GM23338 (cell line): ENCODE results near the gene UPF3B. TPM values are rescaled to one million over a fixed set of nuclear protein-coding genes. Genes with fewer than 3 reads are reported as not detected.
A peak's percentile ranks its signal among the peaks of the same experiment; 100 is the strongest.

Source experiments
- ATAC-seq: fragments of 200-7000 bp; cut with Tn5 transposase; 3 replicates; pipeline ENCODE4 v1.9.1; 2020
- DNase-seq: peaks from one replicate; pipeline ENCODE4 v3.0.0-alpha.2; 2015; ENCODE audit warnings: low spot score
- H2AFZ ChIP-seq: fragments of 200-600 bp; sonication (generic); 2 replicates; pipeline ENCODE4 v1.8.0; 2016; ENCODE audit warnings: antibody characterized with exemption, mild to moderate bottlenecking, moderate library complexity
- H3F3A ChIP-seq: fragments of 200-600 bp; sonication (generic); replicated peaks from 2 replicates; pipeline ENCODE4 v1.8.0; 2017; ENCODE audit warnings: antibody characterized with exemption, mixed run types, low read depth
- H3K27ac ChIP-seq: fragments of 200-600 bp; sonication (generic); 2 replicates; pipeline ENCODE4 v1.6.1; 2016; ENCODE audit warnings: low read depth
- H3K27me3 ChIP-seq: fragments of 200-600 bp; sonication (generic); 2 replicates; pipeline ENCODE4 v1.8.0; 2016; ENCODE audit warnings: mild to moderate bottlenecking, mixed run types, moderate library complexity; ENCODE audit not compliant: insufficient read depth
- H3K36me3 ChIP-seq: fragments of 200-600 bp; sonication (generic); 2 replicates; pipeline ENCODE4 v1.8.0; 2016; ENCODE audit warnings: mild to moderate bottlenecking; ENCODE audit not compliant: insufficient read depth
- H3K4me1 ChIP-seq: fragments of 200-600 bp; sonication (generic); 2 replicates; pipeline ENCODE4 v1.8.0; 2016; ENCODE audit warnings: mild to moderate bottlenecking, moderate library complexity; ENCODE audit not compliant: insufficient read depth
- H3K4me2 ChIP-seq: fragments of 200-600 bp; sonication (generic); 2 replicates; pipeline ENCODE4 v1.7.1; 2017; ENCODE audit warnings: mixed run types
- H3K4me3 ChIP-seq: fragments of 200-600 bp; sonication (generic); 2 replicates; pipeline ENCODE4 v1.6.1; 2016; ENCODE audit warnings: mixed run types
- H3K79me2 ChIP-seq: fragments of 200-600 bp; sonication (generic); replicated peaks from 2 replicates; pipeline ENCODE4 v1.8.0; 2017; ENCODE audit warnings: mild to moderate bottlenecking; ENCODE audit not compliant: insufficient read depth
- H3K9me2 ChIP-seq: fragments of 200-600 bp; sonication (generic); 2 replicates; pipeline ENCODE4 v1.8.0; 2017; ENCODE audit not compliant: insufficient read depth
- H4K20me1 ChIP-seq: fragments of 200-600 bp; sonication (generic); replicated peaks from 2 replicates; pipeline ENCODE4 v1.8.0; 2017; ENCODE audit warnings: mild to moderate bottlenecking; ENCODE audit not compliant: insufficient read depth
- H3K27ac Mint-ChIP-seq: 2 replicates; pipeline ENCODE4 v1.8.0; 2020; ENCODE audit warnings: inconsistent platforms, mild to moderate bottlenecking, moderate library complexity, mixed read lengths
- H3K27me3 Mint-ChIP-seq: 3 replicates; pipeline ENCODE4 v1.8.0; 2022; ENCODE audit warnings: low read depth, mild to moderate bottlenecking, moderate library complexity, mixed read lengths, inconsistent platforms; ENCODE audit not compliant: insufficient read depth, poor library complexity
- H3K36me3 Mint-ChIP-seq: 3 replicates; pipeline ENCODE4 v1.8.0; 2021; ENCODE audit warnings: low read depth, mild to moderate bottlenecking, inconsistent platforms, moderate library complexity, mixed read lengths
- H3K4me1 Mint-ChIP-seq: 3 replicates; pipeline ENCODE4 v1.8.0; 2020; ENCODE audit warnings: mild to moderate bottlenecking, inconsistent platforms, mixed read lengths
- H3K4me3 Mint-ChIP-seq: 3 replicates; pipeline ENCODE4 v1.8.0; 2021; ENCODE audit warnings: moderate library complexity, mild to moderate bottlenecking, inconsistent platforms, mixed read lengths
- H3K9me3 Mint-ChIP-seq: 3 replicates; pipeline ENCODE4 v1.8.0; 2020; ENCODE audit warnings: moderate library complexity, mild to moderate bottlenecking, inconsistent platforms, mixed read lengths
- CREB1 ChIP-seq: fragments of 250-450 bp; sonication (Bioruptor Pico); IDR thresholded peaks from 2 replicates; pipeline ENCODE4 v1.5.0; 2020; ENCODE audit warnings: low read depth, mild to moderate bottlenecking, moderate library complexity
- ETS1 ChIP-seq: IDR thresholded peaks from 2 replicates; pipeline ENCODE4 v1.6.1; 2016; ENCODE audit warnings: antibody characterized with exemption
- EZH2phosphoT487 ChIP-seq: fragments of 200-600 bp; sonication (generic); IDR thresholded peaks from one replicate; pipeline ENCODE4 v1.8.1; 2018; ENCODE audit warnings: antibody characterized with exemption; ENCODE audit not compliant: unreplicated experiment
- JUNB ChIP-seq: IDR thresholded peaks from one replicate; pipeline ENCODE4 v1.6.1; 2016; ENCODE audit warnings: antibody characterized with exemption; ENCODE audit not compliant: unreplicated experiment
- POLR2AphosphoS5 ChIP-seq: IDR thresholded peaks from 2 replicates; pipeline ENCODE4 v1.6.1; 2016; ENCODE audit warnings: antibody characterized with exemption, low read depth
- STAT1 ChIP-seq: IDR thresholded peaks from one replicate; pipeline ENCODE4 v1.6.1; 2016; ENCODE audit warnings: antibody characterized with exemption; ENCODE audit not compliant: unreplicated experiment
- ZNF114 ChIP-seq: fragments of 250-450 bp; sonication (Bioruptor Pico); IDR thresholded peaks from 2 replicates; pipeline ENCODE4 v1.5.0; 2020; ENCODE audit warnings: mild to moderate bottlenecking, moderate library complexity
- ZNF331 ChIP-seq: fragments of 250-450 bp; sonication (Bioruptor Pico); IDR thresholded peaks from 2 replicates; pipeline ENCODE4 v1.5.0; 2020; ENCODE audit warnings: low read depth, mild to moderate bottlenecking, moderate library complexity
- polyA plus RNA-seq: library from polyadenylated mRNA; unstranded; fragments of >200 nt; fragmentation: Nextera tagmentation; extraction: Ambion mirVana; gene quantifications from 2 replicates; pipeline ENCODE4 v1.2.1, GENCODE V29; 2016
- total RNA-seq: library from RNA; depleted of rRNA; stranded (reverse); fragments of >200 nt; shearing (Covaris generic); gene quantifications from 2 replicates; pipeline ENCODE4 v1.2.3, GENCODE V29; 2014
- TF ChIP-seq, protein P1 (sequence below), 2 experiments: fragments of 200-600 bp in 1 of 2; sonication (generic) in 1 of 2; conservative IDR thresholded peaks; 2 replicates each; pipeline versions ENCODE4 v1.5.1 to v1.6.1; 2016 to 2017; ENCODE audit warnings: antibody characterized with exemption in 2 of 2, low read depth in 2 of 2, mild to moderate bottlenecking in 2 of 2, moderate library complexity in 1 of 2
- TF ChIP-seq, protein P2 (sequence below): IDR thresholded peaks from one replicate; pipeline ENCODE4 v1.6.1; 2018; ENCODE audit warnings: antibody characterized with exemption; ENCODE audit not compliant: unreplicated experiment

UPF3B gene
- total and polyA plus RNA-seq, 2 experiments from 2014 or later, result 9.4 to 62.0 TPM

DNA sequence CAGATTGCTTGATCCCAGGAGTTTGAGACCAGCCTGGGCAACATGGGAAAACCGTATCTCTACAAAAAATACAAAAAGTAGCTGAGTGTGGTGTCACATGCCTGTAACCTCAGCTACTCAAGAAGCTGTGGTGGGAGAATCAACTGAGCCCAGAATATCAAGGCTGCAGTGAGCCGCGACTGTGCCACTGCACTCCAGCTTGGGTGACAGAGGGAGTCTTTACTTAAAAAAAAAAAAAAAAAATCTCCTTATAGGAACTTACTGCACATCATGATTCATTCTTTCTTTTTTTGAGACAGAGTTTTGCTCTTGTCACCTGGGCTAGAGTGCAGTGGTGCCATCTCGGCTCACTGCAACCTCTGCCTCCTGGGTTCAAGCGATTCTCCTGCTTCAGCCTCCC, 24.3 kb downstream of the UPF3B start:
- Histone ChIP-seq H3K4me3 (no peak overlapping the region), H3K36me3 (no peaks in the 10 kb centered on the region), H3F3A (no peaks in the 10 kb centered on the region), H2AFZ (no peak overlapping the region), H3K9me2 (no peaks in the 10 kb centered on the region), H3K79me2 (no peaks in the 10 kb centered on the region), H4K20me1 (no peaks in the 10 kb centered on the region), H3K27ac (no peak overlapping the region), H3K27me3 (no peaks in the 10 kb centered on the region), H3K4me1 (no peaks in the 10 kb centered on the region), H3K4me2 (no peak overlapping the region)
- TF ChIP-seq EZH2phosphoT487 (no peak), CREB1 (CRISPR knock-in tag) (no peak)
- H3K36me3 Mint-ChIP-seq, result peaks cover 33% of the 10 kb centered on the region
- peaks cover 3% of the 10 kb centered on the region for H3K27me3 Mint-ChIP-seq
- ATAC-seq (no peak), DNase-seq (no peak)
- no peaks in the 10 kb centered on the region for H3K4me1 Mint-ChIP-seq
- no peaks in the 10 kb centered on the region for H3K9me3 Mint-ChIP-seq
- H3K27ac Mint-ChIP-seq, result no peak overlapping the region
- H3K4me3 Mint-ChIP-seq, result no peak overlapping the region

GRCh38 chrX:119826399-119826959, 26.3 kb downstream of the UPF3B start:
- H2AFZ ChIP-seq, result no peak overlapping the region
- H3K9me2 ChIP-seq, result no peaks in the 10 kb centered on the region
- H3F3A ChIP-seq, result no peaks in the 10 kb centered on the region
- H3K4me1 ChIP-seq, result no peaks in the 10 kb centered on the region
- no peak overlapping the region; the same call in 1 of the 2 replicates for H3K27ac ChIP-seq
- Mint-ChIP-seq H3K27me3 (peaks cover 3% of the 10 kb centered on the region), H3K9me3 (no peaks in the 10 kb centered on the region), H3K4me3 (no peak overlapping the region), H3K27ac (no peak overlapping the region), H3K4me1 (no peaks in the 10 kb centered on the region), H3K36me3 (peaks cover 21% of the 10 kb centered on the region)
- no peaks in the 10 kb centered on the region for H3K79me2 ChIP-seq
- ATAC-seq, result no peak
- peak; percentile 5 for DNase-seq
- no peak overlapping the region for H3K4me3 ChIP-seq
- H3K4me2 ChIP-seq, result no peak overlapping the region
- H3K36me3 ChIP-seq, result no peaks in the 10 kb centered on the region
- H3K27me3 ChIP-seq, result no peaks in the 10 kb centered on the region
- H4K20me1 ChIP-seq, result no peaks in the 10 kb centered on the region
- no peak for TF ChIP-seq ZNF331 (CRISPR knock-in tag)
- no peak for TF ChIP-seq ETS1
- no peak for TF ChIP-seq EZH2phosphoT487
- no peak for TF ChIP-seq POLR2AphosphoS5
- TF ChIP-seq, protein P1, sequence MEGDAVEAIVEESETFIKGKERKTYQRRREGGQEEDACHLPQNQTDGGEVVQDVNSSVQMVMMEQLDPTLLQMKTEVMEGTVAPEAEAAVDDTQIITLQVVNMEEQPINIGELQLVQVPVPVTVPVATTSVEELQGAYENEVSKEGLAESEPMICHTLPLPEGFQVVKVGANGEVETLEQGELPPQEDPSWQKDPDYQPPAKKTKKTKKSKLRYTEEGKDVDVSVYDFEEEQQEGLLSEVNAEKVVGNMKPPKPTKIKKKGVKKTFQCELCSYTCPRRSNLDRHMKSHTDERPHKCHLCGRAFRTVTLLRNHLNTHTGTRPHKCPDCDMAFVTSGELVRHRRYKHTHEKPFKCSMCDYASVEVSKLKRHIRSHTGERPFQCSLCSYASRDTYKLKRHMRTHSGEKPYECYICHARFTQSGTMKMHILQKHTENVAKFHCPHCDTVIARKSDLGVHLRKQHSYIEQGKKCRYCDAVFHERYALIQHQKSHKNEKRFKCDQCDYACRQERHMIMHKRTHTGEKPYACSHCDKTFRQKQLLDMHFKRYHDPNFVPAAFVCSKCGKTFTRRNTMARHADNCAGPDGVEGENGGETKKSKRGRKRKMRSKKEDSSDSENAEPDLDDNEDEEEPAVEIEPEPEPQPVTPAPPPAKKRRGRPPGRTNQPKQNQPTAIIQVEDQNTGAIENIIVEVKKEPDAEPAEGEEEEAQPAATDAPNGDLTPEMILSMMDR (conservative IDR thresholded peaks at IDR 0.05; ENCODE audit: low read depth in 2 of 2), result no peak
- no peak for TF ChIP-seq ZNF114 (CRISPR knock-in tag)
- no peak for TF ChIP-seq JUNB
- TF ChIP-seq, protein P2, sequence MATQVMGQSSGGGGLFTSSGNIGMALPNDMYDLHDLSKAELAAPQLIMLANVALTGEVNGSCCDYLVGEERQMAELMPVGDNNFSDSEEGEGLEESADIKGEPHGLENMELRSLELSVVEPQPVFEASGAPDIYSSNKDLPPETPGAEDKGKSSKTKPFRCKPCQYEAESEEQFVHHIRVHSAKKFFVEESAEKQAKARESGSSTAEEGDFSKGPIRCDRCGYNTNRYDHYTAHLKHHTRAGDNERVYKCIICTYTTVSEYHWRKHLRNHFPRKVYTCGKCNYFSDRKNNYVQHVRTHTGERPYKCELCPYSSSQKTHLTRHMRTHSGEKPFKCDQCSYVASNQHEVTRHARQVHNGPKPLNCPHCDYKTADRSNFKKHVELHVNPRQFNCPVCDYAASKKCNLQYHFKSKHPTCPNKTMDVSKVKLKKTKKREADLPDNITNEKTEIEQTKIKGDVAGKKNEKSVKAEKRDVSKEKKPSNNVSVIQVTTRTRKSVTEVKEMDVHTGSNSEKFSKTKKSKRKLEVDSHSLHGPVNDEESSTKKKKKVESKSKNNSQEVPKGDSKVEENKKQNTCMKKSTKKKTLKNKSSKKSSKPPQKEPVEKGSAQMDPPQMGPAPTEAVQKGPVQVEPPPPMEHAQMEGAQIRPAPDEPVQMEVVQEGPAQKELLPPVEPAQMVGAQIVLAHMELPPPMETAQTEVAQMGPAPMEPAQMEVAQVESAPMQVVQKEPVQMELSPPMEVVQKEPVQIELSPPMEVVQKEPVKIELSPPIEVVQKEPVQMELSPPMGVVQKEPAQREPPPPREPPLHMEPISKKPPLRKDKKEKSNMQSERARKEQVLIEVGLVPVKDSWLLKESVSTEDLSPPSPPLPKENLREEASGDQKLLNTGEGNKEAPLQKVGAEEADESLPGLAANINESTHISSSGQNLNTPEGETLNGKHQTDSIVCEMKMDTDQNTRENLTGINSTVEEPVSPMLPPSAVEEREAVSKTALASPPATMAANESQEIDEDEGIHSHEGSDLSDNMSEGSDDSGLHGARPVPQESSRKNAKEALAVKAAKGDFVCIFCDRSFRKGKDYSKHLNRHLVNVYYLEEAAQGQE, result no peak
- TF ChIP-seq CREB1 (CRISPR knock-in tag), result no peak
- TF ChIP-seq STAT1, result no peak
